Suprapubic skin (tissue), 3 donors: ENCODE data around the gene MYL3.

ENCODE experiments used
- POLR2A ChIP-seq, 2 donors: fragments of 450-650 bp; IDR thresholded peaks; one replicate each; pipeline ENCODE4 v1.6.1; 2017; ENCODE audit warnings: antibody characterized with exemption in 2 of 2, mild to moderate bottlenecking in 2 of 2, moderate library complexity in 2 of 2
- TF ChIP-seq, protein P1 (sequence below), 2 donors: fragments of 200-600 bp in 1 of 2; fragments of 450-650 bp in 1 of 2; sonication (generic) in 1 of 2; IDR thresholded peaks; one replicate each; pipeline ENCODE4 v1.5.1; 2016 to 2019; ENCODE audit warnings: antibody characterized with exemption in 2 of 2, mild to moderate bottlenecking in 1 of 2, moderate library complexity in 1 of 2

DNA sequence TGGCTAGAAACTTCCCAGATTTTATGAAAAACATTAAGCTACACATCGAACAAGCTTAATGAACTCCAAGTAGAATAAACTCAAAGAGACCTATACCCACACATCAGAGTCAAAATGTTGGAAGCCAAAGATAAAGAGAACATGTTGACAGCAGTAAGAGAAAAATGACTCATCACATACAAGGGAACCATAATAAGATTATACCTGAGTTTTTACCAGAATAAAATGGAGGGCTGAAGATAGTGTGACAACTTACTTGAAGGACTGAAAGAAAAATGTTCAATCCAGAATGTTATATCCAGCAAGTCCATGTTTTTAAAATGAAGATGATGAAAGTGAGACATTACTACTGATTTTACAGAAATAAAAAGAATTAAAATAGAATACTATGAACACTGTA is 22.8 kb downstream of the MYL3 start:
- no peak for TF ChIP-seq POLR2A (IDR thresholded peaks at IDR 0.05)
- TF ChIP-seq, protein P1, sequence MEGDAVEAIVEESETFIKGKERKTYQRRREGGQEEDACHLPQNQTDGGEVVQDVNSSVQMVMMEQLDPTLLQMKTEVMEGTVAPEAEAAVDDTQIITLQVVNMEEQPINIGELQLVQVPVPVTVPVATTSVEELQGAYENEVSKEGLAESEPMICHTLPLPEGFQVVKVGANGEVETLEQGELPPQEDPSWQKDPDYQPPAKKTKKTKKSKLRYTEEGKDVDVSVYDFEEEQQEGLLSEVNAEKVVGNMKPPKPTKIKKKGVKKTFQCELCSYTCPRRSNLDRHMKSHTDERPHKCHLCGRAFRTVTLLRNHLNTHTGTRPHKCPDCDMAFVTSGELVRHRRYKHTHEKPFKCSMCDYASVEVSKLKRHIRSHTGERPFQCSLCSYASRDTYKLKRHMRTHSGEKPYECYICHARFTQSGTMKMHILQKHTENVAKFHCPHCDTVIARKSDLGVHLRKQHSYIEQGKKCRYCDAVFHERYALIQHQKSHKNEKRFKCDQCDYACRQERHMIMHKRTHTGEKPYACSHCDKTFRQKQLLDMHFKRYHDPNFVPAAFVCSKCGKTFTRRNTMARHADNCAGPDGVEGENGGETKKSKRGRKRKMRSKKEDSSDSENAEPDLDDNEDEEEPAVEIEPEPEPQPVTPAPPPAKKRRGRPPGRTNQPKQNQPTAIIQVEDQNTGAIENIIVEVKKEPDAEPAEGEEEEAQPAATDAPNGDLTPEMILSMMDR (IDR thresholded peaks at IDR 0.05), result no peak
